Prostate gland (tissue), 2 donors: ENCODE data around the gene PPP2R2B.

ENCODE experiments used
- POLR2A ChIP-seq: fragments of 450-650 bp; IDR thresholded peaks from one replicate; pipeline ENCODE4 v1.6.1; 2016; ENCODE audit warnings: antibody characterized with exemption, mild to moderate bottlenecking
- POLR2AphosphoS5 ChIP-seq: sonication (generic); formaldehyde crosslinking; IDR thresholded peaks from one replicate; pipeline ENCODE4 v1.6.1; 2017; ENCODE audit warnings: antibody characterized with exemption
- TF ChIP-seq, protein P1 (sequence below), 4 experiments: fragments of 200-600 bp in 2 of 4; fragments of 450-650 bp in 2 of 4; sonication (generic) in 2 of 4; IDR thresholded peaks; 1 replicate in 3 of 4; 2 replicates in 1 of 4; pipeline ENCODE4 v1.5.1; 2016 to 2019; ENCODE audit warnings: antibody characterized with exemption in 4 of 4, mild to moderate bottlenecking in 2 of 4, moderate library complexity in 2 of 4

DNA sequence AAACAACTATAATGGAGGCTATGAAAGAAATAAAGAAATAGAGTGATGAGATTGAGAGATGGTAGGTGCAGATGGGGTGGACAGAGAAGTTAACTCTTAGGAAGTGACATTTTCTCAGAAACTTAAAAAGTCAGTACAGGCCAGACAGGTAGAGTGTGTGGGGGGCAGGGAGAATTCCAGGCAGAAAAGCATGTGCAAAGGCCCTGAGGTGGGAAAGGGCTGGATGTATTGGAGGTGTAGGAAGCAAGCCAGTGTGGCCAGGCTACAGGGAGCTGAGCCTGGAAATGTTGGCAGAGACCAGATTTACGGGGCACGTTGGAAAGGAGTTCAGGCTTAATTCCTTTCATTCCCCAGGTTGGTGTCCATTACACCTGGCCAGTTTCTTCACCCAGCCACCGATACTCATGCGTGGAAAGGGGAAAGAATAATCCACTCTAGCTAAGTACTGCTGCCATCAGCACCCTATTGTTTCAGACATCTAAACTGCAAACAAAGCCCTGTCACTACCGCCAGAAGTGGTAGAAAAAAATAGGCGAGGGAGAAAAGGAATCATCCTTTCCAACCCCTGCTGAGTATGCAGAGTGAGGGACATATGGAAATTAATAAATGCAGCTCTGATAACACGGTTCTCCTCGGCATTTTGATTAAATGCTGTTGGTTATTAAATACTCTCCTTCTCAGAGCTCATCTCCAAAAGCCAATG, 245.8 kb downstream of the PPP2R2B start:
- TF ChIP-seq POLR2A (no peak), POLR2AphosphoS5 (no peak)
- TF ChIP-seq, protein P1, sequence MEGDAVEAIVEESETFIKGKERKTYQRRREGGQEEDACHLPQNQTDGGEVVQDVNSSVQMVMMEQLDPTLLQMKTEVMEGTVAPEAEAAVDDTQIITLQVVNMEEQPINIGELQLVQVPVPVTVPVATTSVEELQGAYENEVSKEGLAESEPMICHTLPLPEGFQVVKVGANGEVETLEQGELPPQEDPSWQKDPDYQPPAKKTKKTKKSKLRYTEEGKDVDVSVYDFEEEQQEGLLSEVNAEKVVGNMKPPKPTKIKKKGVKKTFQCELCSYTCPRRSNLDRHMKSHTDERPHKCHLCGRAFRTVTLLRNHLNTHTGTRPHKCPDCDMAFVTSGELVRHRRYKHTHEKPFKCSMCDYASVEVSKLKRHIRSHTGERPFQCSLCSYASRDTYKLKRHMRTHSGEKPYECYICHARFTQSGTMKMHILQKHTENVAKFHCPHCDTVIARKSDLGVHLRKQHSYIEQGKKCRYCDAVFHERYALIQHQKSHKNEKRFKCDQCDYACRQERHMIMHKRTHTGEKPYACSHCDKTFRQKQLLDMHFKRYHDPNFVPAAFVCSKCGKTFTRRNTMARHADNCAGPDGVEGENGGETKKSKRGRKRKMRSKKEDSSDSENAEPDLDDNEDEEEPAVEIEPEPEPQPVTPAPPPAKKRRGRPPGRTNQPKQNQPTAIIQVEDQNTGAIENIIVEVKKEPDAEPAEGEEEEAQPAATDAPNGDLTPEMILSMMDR (IDR thresholded peaks at IDR 0.05), result no peak
